Activated CD4-positive, alpha-beta T cell treated with anti-CD3 and anti-CD28 coated beads for 36 hours (primary cell): ENCODE results near the gene GPRIN1. TPM values are rescaled to one million over a fixed set of nuclear protein-coding genes. Genes with fewer than 3 reads are reported as not detected.
"Not testable (repeated sequence)": the region's sequence is repeated elsewhere in the genome, so short reads cannot be mapped to it uniquely, and the experiment has no call there.

Experiments
- ATAC-seq: fragments of 200-7000 bp; cut with Tn5 transposase; one replicate; pipeline ENCODE4 v1.10.0; 2021; ENCODE audit warnings: mild to moderate bottlenecking, moderate library complexity
- CTCF ChIA-PET: fragments of 350-600 bp; sonication (Branson Sonifier 250); formaldehyde crosslinking; loops from one replicate; lab custom pipeline; 2021; ENCODE audit warnings: antibody characterized with exemption; lab: Charles Lee
- POLR2A ChIA-PET: fragments of 350-600 bp; sonication (Branson Sonifier 250); formaldehyde crosslinking; loops from one replicate; lab custom pipeline; 2021; ENCODE audit warnings: antibody characterized with exemption, inconsistent platforms; lab: Charles Lee
- DNase-seq: peaks from one replicate; pipeline ENCODE4 v3.0.0-alpha.2; 2020
- H3K27ac Mint-ChIP-seq: one replicate; pipeline ENCODE4 v1.8.0; 2021; ENCODE audit warnings: mixed read lengths
- H3K27me3 Mint-ChIP-seq: one replicate; pipeline ENCODE4 v1.8.0; 2021; ENCODE audit warnings: mixed read lengths
- H3K36me3 Mint-ChIP-seq: one replicate; pipeline ENCODE4 v1.8.0; 2021; ENCODE audit warnings: low read depth, mixed read lengths
- H3K4me1 Mint-ChIP-seq: one replicate; pipeline ENCODE4 v1.8.0; 2021; ENCODE audit warnings: mixed read lengths
- H3K4me3 Mint-ChIP-seq: one replicate; pipeline ENCODE4 v1.8.0; 2021; ENCODE audit warnings: mild to moderate bottlenecking, moderate library complexity, mixed read lengths
- H3K9me3 Mint-ChIP-seq: one replicate; pipeline ENCODE4 v1.8.0; 2021; ENCODE audit warnings: low read depth, mixed read lengths
- intact Hi-C, 2 experiments: fragments of 100-400 bp; cut with DNase I in 1 of 2; cut with micrococcal nuclease in 1 of 2; formaldehyde crosslinking; loops; one replicate each; pipeline versions ENCODE4 v1.14.2 to v1.15.1; 2022 to 2024; cut with DNase I, micrococcal nuclease
- total RNA-seq, 2 experiments: library from RNA; stranded (reverse); gene quantifications; one replicate each; pipeline ENCODE4 v1.2.3, GENCODE V29; 2021

The GPRIN1 gene
- total RNA-seq, 2 experiments from 2014 or later = 3.8 to 4.1 TPM

- Mint-ChIP-seq H3K27ac (no peak overlapping the region), H3K36me3 (no peaks in the 10 kb centered on the region), H3K27me3 (peaks cover 4% of the 10 kb centered on the region), H3K4me3 (no peak overlapping the region), H3K9me3 (no peaks in the 10 kb centered on the region), H3K4me1 (peaks cover 14% of the 10 kb centered on the region)
- intact Hi-C loops = no loop called here
- ATAC-seq = no peak
- ChIA-PET CTCF (no interaction called here), POLR2A (no interaction called here)
- no peak for DNase-seq
Observed at GRCh38 chr5:176565760-176566288, 44.1 kb downstream of the GPRIN1 start.

GRCh38 chr5:176564002-176564401 lies 46.0 kb downstream of the GPRIN1 start:
- POLR2A ChIA-PET = no interaction called here
- no peak for DNase-seq
- peaks cover 26% of the 10 kb centered on the region for H3K4me1 Mint-ChIP-seq
- CTCF ChIA-PET = no interaction called here
- peaks cover 3% of the 10 kb centered on the region for H3K27me3 Mint-ChIP-seq
- H3K9me3 Mint-ChIP-seq = no peaks in the 10 kb centered on the region
- H3K27ac Mint-ChIP-seq = no peak overlapping the region
- intact Hi-C loops = no loop called here
- no peaks in the 10 kb centered on the region for H3K36me3 Mint-ChIP-seq
- no peak overlapping the region for H3K4me3 Mint-ChIP-seq
- ATAC-seq = no peak

- peaks cover 26% of the 10 kb centered on the region for H3K4me1 Mint-ChIP-seq
- H3K27me3 Mint-ChIP-seq = peaks cover 3% of the 10 kb centered on the region
- H3K36me3 Mint-ChIP-seq = no peaks in the 10 kb centered on the region
- no peak for DNase-seq
- ChIA-PET CTCF (interaction anchor here (1.2 to 1.7 kb wide), 2 partner anchors 11 to 25 kb away, joined by 3 to 6 read pairs; partner anchors contain the start of gene RNF44), POLR2A (interaction anchor here (1.0 kb wide), 1 partner anchor 29 kb away, joined by 3 read pairs; no protein-coding TSS in a partner anchor)
- H3K4me3 Mint-ChIP-seq = no peak overlapping the region
- H3K27ac Mint-ChIP-seq = no peak overlapping the region
- H3K9me3 Mint-ChIP-seq = no peaks in the 10 kb centered on the region
- intact Hi-C loops = no loop called here
- ATAC-seq = no peak
Observed at GRCh38 chr5:176562189-176562588, 47.8 kb downstream of the GPRIN1 start.

- peaks cover 3% of the 10 kb centered on the region for H3K27me3 Mint-ChIP-seq
- POLR2A ChIA-PET = no interaction called here
- peaks cover 29% of the 10 kb centered on the region for H3K4me1 Mint-ChIP-seq
- no peaks in the 10 kb centered on the region for H3K36me3 Mint-ChIP-seq
- intact Hi-C loops = no loop called here
- no peaks in the 10 kb centered on the region for H3K9me3 Mint-ChIP-seq
- DNase-seq (no peak), ATAC-seq (peak; percentile 44)
- H3K27ac Mint-ChIP-seq = no peak overlapping the region
- no peak overlapping the region for H3K4me3 Mint-ChIP-seq
- CTCF ChIA-PET = interaction anchor here (1.2 kb wide), 1 partner anchor 12 kb away, joined by 3 read pairs; no protein-coding TSS in a partner anchor
Observed at GRCh38 chr5:176561259-176561658, 48.7 kb downstream of the GPRIN1 start.

GRCh38 chr5:176560364-176560763 lies 49.6 kb downstream of the GPRIN1 start:
- intact Hi-C loops = no loop called here
- H3K4me1 Mint-ChIP-seq = peaks cover 34% of the 10 kb centered on the region
- peak; percentile 69 for ATAC-seq
- no peak overlapping the region for H3K27ac Mint-ChIP-seq
- peak; percentile 64 for DNase-seq
- H3K36me3 Mint-ChIP-seq = no peaks in the 10 kb centered on the region
- ChIA-PET CTCF (interaction anchor here (0.7 kb wide), 1 partner anchor 85 kb away, joined by 3 read pairs; no protein-coding TSS in a partner anchor), POLR2A (no interaction called here)
- H3K27me3 Mint-ChIP-seq = peaks cover 3% of the 10 kb centered on the region
- no peaks in the 10 kb centered on the region for H3K9me3 Mint-ChIP-seq
- H3K4me3 Mint-ChIP-seq = no peak overlapping the region

GRCh38 chr5:176559683-176560082 lies 50.3 kb downstream of the GPRIN1 start:
- ChIA-PET POLR2A (no interaction called here), CTCF (interaction anchor here (0.7 to 1.6 kb wide), 2 partner anchors 15 to 86 kb away, joined by 3 read pairs; no protein-coding TSS in a partner anchor)
- no peak overlapping the region for H3K27ac Mint-ChIP-seq
- ATAC-seq (peak; percentile 47), DNase-seq (peak; percentile 45)
- no peaks in the 10 kb centered on the region for H3K9me3 Mint-ChIP-seq
- no peaks in the 10 kb centered on the region for H3K36me3 Mint-ChIP-seq
- peaks cover 41% of the 10 kb centered on the region for H3K4me1 Mint-ChIP-seq
- peaks cover 3% of the 10 kb centered on the region for H3K27me3 Mint-ChIP-seq
- H3K4me3 Mint-ChIP-seq = no peak overlapping the region
- intact Hi-C loops = no loop called here

- Mint-ChIP-seq H3K4me3 (no peak overlapping the region), H3K27me3 (peaks cover 3% of the 10 kb centered on the region), H3K36me3 (no peaks in the 10 kb centered on the region), H3K4me1 (peaks cover 58% of the 10 kb centered on the region), H3K9me3 (no peaks in the 10 kb centered on the region), H3K27ac (no peak overlapping the region)
- DNase-seq (no peak), ATAC-seq (no peak)
- POLR2A ChIA-PET = interaction anchor here (0.6 kb wide), 1 partner anchor 105 kb away, joined by 3 read pairs; no protein-coding TSS in a partner anchor
- intact Hi-C loops = no loop called here
- CTCF ChIA-PET = interaction anchor here (0.9 to 1.6 kb wide), 3 partner anchors 13 to 24 kb away, joined by 3 to 4 read pairs (median 3); no protein-coding TSS in a partner anchor
Observed at GRCh38 chr5:176557846-176558245, 52.1 kb downstream of the GPRIN1 start.

- H3K4me1 Mint-ChIP-seq = peaks cover 41% of the 10 kb centered on the region
- no peak for DNase-seq
- peak overlapping the region; percentile 47 for H3K27ac Mint-ChIP-seq
- POLR2A ChIA-PET = no interaction called here
- no peak overlapping the region for H3K4me3 Mint-ChIP-seq
- ATAC-seq = peak; percentile 66
- H3K27me3 Mint-ChIP-seq = no peaks in the 10 kb centered on the region
- CTCF ChIA-PET = interaction anchor here (0.8 kb wide), 1 partner anchor 244 kb away, joined by 3 read pairs; no protein-coding TSS in a partner anchor
- intact Hi-C loops = no loop called here
- no peaks in the 10 kb centered on the region for H3K36me3 Mint-ChIP-seq
- H3K9me3 Mint-ChIP-seq = no peaks in the 10 kb centered on the region
Observed at GRCh38 chr5:176553260-176554085, 56.5 kb downstream of the GPRIN1 start.

- POLR2A ChIA-PET = no interaction called here
- Mint-ChIP-seq H3K9me3 (no peaks in the 10 kb centered on the region), H3K27me3 (no peaks in the 10 kb centered on the region), H3K27ac (no peak overlapping the region), H3K4me1 (peaks cover 47% of the 10 kb centered on the region), H3K4me3 (no peak overlapping the region), H3K36me3 (no peaks in the 10 kb centered on the region)
- intact Hi-C loops = no loop called here
- ATAC-seq = no peak
- DNase-seq = no peak
- CTCF ChIA-PET = no interaction called here
Observed at GRCh38 chr5:176552332-176552869, 57.6 kb downstream of the GPRIN1 start.

- H3K36me3 Mint-ChIP-seq, H3K9me3 Mint-ChIP-seq, DNase-seq, H3K27ac Mint-ChIP-seq, H3K27me3 Mint-ChIP-seq, intact Hi-C loops, ATAC-seq: not testable (repeated sequence)
- POLR2A ChIA-PET = interaction anchor here (1.0 kb wide), 1 partner anchor 14 kb away, joined by 4 read pairs; the partner anchor contains the start of gene RNF44
- CTCF ChIA-PET = interaction anchor here (0.5 to 1.5 kb wide), 4 partner anchors 11 to 357 kb away, joined by 3 to 5 read pairs (median 4); no protein-coding TSS in a partner anchor
- H3K4me1 Mint-ChIP-seq = peaks cover 46% of the 10 kb centered on the region
- peak overlapping the region; percentile 18 for H3K4me3 Mint-ChIP-seq
Observed at GRCh38 chr5:176550937-176551336, 59.0 kb downstream of the GPRIN1 start.

GRCh38 chr5:176550275-176550831 lies 59.6 kb downstream of the GPRIN1 start:
- ChIA-PET POLR2A (interaction anchor here (1.0 kb wide), 1 partner anchor 14 kb away, joined by 4 read pairs; the partner anchor contains the start of gene RNF44), CTCF (interaction anchor here (0.9 to 1.5 kb wide), 3 partner anchors 12 to 35 kb away, joined by 3 to 5 read pairs (median 4); no protein-coding TSS in a partner anchor)
- ATAC-seq (no peak), DNase-seq (no peak)
- Mint-ChIP-seq H3K4me1 (peaks cover 47% of the 10 kb centered on the region), H3K4me3 (peak overlapping the region; percentile 18), H3K9me3 (no peaks in the 10 kb centered on the region), H3K36me3 (no peaks in the 10 kb centered on the region), H3K27me3 (no peaks in the 10 kb centered on the region), H3K27ac (peak overlapping the region; percentile 31)
- intact Hi-C loops = no loop called here
